IPS-NIHi11 (cell line): ENCODE measurements around the gene AUTS2.

Experiments
- DNase-seq: peaks from one replicate; pipeline ENCODE4 v3.0.0; 2012; ENCODE audit warnings: mixed read lengths, low spot score

Gene AUTS2

DNA sequence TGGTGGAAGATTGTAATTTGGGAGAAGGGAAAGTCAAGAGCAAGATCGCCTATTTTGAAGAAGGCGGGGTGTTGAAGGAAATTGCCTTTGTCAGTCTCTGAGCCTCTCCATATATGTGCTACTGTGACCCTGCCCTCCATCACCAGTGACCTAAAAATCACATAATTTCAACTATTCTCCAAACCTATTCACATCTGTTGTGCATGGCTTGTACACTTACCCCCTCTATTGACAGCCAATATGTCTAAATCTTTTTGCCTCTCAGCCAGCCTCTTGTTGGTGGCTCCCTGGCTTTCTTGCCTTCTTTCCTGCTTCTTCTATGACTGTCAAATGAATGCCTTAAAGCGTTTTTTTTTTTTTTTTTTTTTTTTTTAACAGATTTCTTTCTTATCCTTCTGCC, 295.6 kb downstream of the AUTS2 start:
- no peak for DNase-seq

DNA sequence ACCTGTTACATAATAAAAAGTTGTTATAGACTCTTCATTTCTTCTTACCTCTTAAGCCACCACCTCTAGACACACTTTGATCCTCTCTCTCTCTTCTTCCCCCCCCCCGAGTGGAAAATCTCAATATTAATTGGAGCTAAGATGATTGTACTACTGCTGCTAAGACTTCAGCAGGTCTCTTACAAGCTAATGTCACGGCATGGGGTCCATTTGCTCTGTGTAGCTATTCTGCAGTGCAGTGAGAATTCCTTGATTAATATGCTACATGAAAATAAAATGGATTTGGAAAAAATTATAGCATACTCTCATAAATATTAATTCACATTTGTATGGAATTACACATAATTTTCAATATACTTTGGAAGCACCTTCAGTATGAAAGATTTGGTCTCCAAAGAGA, 297.2 kb downstream of the AUTS2 start:
- no peak for DNase-seq

- DNase-seq: no peak
Measured at GRCh38 chr7:69896121-69896520, 297.8 kb downstream of the AUTS2 start.

- DNase-seq: no peak
Measured at GRCh38 chr7:69898189-69898588, 299.9 kb downstream of the AUTS2 start.

GRCh38 chr7:69903410-69903809, 305.1 kb downstream of the AUTS2 start:
- DNase-seq: no peak

- DNase-seq: no peak
Measured at GRCh38 chr7:69906283-69906995, 308.2 kb downstream of the AUTS2 start.

- no peak for DNase-seq
Measured at GRCh38 chr7:69907720-69908119, 309.4 kb downstream of the AUTS2 start.

GRCh38 chr7:69908454-69908853, 310.2 kb downstream of the AUTS2 start:
- no peak for DNase-seq

GRCh38 chr7:69910150-69910549, 311.9 kb downstream of the AUTS2 start:
- no peak for DNase-seq

- DNase-seq: no peak
Measured at GRCh38 chr7:69911337-69911736, 313.1 kb downstream of the AUTS2 start.

- DNase-seq: no peak
Measured at GRCh38 chr7:69912141-69912540, 313.9 kb downstream of the AUTS2 start.

DNA sequence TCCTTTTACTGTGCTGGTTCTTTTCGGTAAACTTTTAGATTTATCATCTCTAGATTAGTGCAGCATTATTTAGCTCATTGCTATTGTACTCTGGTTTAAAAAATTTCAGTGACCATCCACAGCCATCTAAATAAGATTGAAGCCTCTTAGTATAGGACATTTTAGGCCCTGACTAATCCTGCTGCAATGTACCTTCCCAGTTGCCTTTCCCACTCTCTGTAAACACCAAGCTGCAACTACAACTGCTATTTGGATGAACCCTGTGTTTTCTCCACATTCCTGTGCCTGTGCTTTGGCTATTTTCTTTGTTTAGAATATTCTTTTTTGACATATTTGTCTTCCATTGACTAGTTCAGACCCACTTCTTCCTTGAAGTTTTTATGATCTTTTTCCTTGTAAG, 314.6 kb downstream of the AUTS2 start:
- no peak for DNase-seq

- no peak for DNase-seq
Measured at GRCh38 chr7:69919426-69920111, 321.3 kb downstream of the AUTS2 start.

DNA sequence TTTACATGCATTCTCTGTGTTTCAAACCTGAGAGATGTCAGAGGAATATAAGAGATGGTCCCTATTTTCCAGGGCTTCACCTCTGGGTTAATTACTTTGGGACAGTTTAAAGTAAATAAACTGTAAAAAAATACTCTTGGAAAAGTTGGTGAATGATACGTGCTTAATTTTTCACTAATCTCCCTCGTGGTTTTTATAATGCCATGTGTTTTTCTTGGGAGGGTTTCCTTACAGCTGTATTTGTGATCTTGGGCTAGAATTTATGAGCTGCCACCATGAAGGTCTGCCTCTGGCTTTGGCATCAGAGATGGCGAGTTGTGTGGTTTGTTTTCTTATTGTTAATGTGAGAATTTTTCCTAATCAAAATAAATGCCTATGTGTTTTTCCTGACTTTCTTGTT, 322.5 kb downstream of the AUTS2 start:
- DNase-seq: no peak

DNA sequence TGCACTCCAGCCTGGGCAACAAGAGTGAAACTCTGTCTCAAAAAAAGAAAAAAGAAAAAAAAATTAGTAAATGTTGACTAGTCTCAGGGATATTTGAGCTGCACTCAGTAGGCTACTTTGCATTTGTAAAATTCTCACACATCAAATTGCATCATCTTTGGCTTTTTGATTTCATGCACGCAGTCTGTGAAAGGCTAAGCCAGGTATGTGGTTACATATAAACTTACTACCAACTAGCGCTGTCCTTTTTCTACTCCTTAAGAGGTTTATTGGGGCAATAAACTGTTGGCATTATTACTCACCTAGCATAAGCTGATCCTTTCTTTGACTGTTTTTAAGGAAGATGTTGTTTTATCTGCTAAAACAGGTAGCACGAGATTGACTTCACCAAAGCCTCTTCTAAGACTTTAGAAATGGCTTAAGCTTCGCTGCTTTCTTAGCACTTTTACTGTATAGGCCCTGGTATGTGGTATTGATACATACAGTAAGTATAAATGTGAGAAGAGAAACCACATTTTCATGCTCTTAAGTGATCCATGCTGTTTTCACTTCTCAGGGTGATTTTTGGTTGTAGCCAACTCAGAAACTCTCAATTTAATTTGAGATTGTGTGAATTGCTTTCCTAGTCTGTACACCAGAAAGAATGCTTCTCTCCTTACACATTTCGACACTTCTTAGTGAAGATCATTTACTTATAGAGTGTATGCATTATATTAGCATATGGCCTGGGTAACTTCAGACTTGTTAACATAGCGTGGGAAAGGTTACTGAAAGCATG, 323.9 kb downstream of the AUTS2 start:
- no peak for DNase-seq

GRCh38 chr7:69927461-69927860, 329.2 kb downstream of the AUTS2 start:
- no peak for DNase-seq

DNA sequence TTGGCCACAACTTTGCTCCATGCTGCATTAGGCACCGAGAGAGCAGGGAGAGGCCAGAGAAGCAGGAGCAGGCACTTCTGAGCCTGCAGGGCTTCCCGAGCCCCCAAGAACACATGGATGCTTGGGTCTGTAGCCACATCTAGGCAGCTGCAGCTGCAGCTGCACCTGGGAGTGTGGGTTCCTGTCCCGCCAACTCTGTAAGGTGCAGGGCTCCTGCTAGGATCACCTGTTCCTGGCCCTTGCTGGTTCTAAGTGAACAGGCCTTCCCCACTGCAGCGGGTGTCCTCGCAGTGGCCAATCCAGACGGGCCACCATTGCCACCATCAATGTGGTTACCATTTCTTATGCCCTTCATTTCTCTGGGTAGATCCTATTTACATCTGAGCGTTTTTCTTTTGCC, 330.3 kb downstream of the AUTS2 start:
- DNase-seq: no peak

- DNase-seq: no peak
Measured at GRCh38 chr7:69929622-69930021, 331.3 kb downstream of the AUTS2 start.

- no peak for DNase-seq
Measured at GRCh38 chr7:69932034-69932628, 333.9 kb downstream of the AUTS2 start.

GRCh38 chr7:69934144-69934903, 336.0 kb downstream of the AUTS2 start:
- no peak for DNase-seq

DNA sequence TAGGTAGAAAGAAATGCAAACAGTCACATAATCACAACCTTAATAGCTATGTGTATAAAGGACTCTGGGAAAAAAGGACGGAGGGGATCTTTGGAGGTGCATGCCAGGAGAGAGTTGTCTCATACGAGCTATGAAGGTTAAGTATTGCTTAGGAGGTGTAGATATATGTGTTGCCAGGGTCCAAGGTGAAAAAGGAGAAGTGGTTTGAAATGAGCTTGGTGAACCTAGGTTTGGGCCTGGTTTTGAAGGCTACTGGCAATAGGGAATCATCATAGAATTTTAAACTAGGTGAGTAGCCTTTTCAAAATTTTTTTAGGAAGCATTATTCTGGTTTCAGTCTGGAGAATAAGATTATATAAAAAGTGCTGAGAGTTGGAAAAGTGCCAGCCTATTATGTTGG, 336.8 kb downstream of the AUTS2 start:
- DNase-seq: no peak

DNA sequence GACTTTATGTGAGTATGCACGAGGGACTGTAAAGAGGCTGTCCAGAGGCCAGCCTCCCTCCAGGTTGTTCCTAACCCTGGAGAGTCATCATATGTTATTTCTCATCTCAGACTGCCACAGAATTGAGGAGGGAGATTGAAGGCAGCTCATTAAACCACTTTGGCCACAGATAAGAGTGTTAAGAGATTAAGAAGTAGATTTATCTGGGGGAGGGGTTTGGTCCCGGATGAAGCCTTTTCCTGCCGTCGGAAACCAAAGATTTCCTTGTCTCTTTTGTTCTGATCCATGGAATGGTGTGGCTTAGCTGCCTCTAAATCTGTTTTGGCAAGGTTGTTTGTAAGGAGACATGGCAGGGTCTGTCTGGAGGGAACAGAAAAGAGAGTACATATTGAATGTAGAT, 338.8 kb downstream of the AUTS2 start:
- no peak for DNase-seq
